ENCODE results near the gene STMP1. TPM values are rescaled to one million over a fixed set of nuclear protein-coding genes. Genes with fewer than 3 reads are reported as not detected.

Gene STMP1
- total RNA-seq, 4 donors from 2014 or later = 15.7 to 18.7 (median 16.5) TPM

- DNase-seq (ENCODE audit: low spot score in 2 of 2) = no peak
- H3K4me3 ChIP-seq (ENCODE audit: low read depth, poor library complexity, severe bottlenecking) = no peak overlapping the region
- intact Hi-C loops (cut with DNase I; ENCODE audit: low total_unique reads) = no loop called here
- 75 to 84% methylated on average over 9 of the region's 9 CpGs for WGBS, 2 donors
- TF ChIP-seq, protein P1, sequence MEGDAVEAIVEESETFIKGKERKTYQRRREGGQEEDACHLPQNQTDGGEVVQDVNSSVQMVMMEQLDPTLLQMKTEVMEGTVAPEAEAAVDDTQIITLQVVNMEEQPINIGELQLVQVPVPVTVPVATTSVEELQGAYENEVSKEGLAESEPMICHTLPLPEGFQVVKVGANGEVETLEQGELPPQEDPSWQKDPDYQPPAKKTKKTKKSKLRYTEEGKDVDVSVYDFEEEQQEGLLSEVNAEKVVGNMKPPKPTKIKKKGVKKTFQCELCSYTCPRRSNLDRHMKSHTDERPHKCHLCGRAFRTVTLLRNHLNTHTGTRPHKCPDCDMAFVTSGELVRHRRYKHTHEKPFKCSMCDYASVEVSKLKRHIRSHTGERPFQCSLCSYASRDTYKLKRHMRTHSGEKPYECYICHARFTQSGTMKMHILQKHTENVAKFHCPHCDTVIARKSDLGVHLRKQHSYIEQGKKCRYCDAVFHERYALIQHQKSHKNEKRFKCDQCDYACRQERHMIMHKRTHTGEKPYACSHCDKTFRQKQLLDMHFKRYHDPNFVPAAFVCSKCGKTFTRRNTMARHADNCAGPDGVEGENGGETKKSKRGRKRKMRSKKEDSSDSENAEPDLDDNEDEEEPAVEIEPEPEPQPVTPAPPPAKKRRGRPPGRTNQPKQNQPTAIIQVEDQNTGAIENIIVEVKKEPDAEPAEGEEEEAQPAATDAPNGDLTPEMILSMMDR (IDR thresholded peaks at IDR 0.05) = no peak
- no peak for TF ChIP-seq POLR2A (IDR thresholded peaks at IDR 0.05)
These were observed 3.0 kb upstream of the STMP1 start for GRCh38 chr7:135659159-135659846.

- TF ChIP-seq, protein P1 (IDR thresholded peaks at IDR 0.05) = no peak
- no peak for TF ChIP-seq POLR2A (IDR thresholded peaks at IDR 0.05)
- DNase-seq (ENCODE audit: low spot score in 2 of 2) = no peak
These were observed 797 bp upstream of the STMP1 start for GRCh38 chr7:135661311-135662122.

DNA sequence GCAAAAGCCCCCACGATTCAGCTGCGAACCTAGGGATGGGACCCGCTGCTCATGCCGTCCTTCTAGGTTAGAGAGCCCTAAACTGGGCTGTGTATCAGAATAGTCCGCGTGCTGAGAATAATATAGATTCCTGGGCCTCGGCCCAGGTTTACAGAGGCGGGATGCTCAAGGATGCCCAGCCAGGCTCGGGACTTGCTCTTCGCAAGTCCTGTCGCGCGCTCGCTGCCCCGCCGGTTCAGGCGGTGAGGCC lies 266 bp upstream of the STMP1 start:
- intact Hi-C loops (cut with DNase I; ENCODE audit: low total_unique reads) = no loop called here
- DNase-seq (ENCODE audit: low spot score in 2 of 2) = no peak
- H3K4me3 ChIP-seq (ENCODE audit: low read depth, poor library complexity, severe bottlenecking) = peak overlapping the region; percentile 23
- WGBS, 2 donors = 16 to 21% methylated on average over 8 to 9 of the region's 17 CpGs
- TF ChIP-seq, protein P1 (IDR thresholded peaks at IDR 0.05) = peak in 1 of 3 donors; percentile 76
- TF ChIP-seq POLR2A (IDR thresholded peaks at IDR 0.05) = no peak

More at GRCh38 chr7:135661311-135662122, 797 bp upstream of the STMP1 start:
- intact Hi-C loops (cut with DNase I; ENCODE audit: low total_unique reads) = no loop called here
- H3K4me3 ChIP-seq (ENCODE audit: low read depth, poor library complexity, severe bottlenecking) = peak overlapping the region; percentile 23
- 58 to 62% methylated on average over 14 of the region's 14 CpGs for WGBS, 2 donors

DNA sequence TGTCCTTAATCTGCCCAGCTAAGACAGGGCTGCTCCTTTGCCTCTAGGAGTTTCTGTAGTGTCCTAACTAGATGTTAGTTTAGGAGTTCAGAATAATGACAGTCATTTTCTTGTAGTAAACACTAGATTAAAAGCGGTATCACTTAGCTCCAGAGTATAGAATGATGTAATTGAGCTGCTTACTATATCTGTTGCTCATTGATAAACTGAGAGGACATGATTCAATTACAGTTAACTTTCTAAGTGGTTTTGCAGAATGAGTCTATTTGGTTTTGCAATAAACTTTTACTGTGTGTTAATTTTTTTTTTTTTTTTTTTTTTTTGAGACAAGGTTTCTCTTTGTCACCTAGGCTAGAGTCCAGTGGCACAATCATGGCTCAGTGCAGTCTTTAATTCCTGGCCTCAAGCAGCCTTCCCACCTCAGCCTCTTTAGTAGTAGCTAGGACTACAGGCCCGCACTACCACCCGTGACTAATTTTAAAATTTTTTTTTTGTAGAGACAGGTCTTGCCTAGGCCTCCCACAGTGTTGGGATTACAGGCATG lies 1.8 kb downstream of the STMP1 start:
- TF ChIP-seq, protein P1 (IDR thresholded peaks at IDR 0.05) = no peak
- no peak for TF ChIP-seq POLR2A (IDR thresholded peaks at IDR 0.05)
- DNase-seq (ENCODE audit: low spot score in 2 of 2) = no peak
- WGBS, 2 donors = 58 to 74% methylated on average over 3 of the region's 3 CpGs
- intact Hi-C loops (cut with DNase I; ENCODE audit: low total_unique reads) = no loop called here
- no peak overlapping the region for H3K4me3 ChIP-seq (ENCODE audit: low read depth, poor library complexity, severe bottlenecking)

DNA sequence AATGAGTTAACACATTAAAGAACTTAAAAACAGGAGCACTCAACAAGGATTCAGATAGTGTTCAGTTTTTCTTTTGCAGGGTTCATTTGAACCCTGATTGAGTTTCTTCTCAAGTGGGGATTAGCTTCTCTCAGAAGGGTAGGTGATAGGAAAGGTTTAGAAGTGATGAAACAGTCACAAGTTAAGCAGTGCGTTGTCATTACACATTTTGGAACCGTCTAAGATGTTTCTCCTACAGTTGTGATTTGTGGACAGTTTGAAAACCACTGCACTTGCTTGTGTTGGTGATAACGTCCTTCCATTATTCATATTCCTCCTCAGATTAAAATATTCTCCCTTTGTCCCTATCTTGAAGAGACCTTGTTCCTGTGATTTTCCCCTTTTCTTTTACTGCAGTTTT lies 2.7 kb downstream of the STMP1 start:
- TF ChIP-seq, protein P1 (IDR thresholded peaks at IDR 0.05) = no peak
- no peak for TF ChIP-seq POLR2A (IDR thresholded peaks at IDR 0.05)
- H3K4me3 ChIP-seq (ENCODE audit: low read depth, poor library complexity, severe bottlenecking) = no peak overlapping the region
- 60 to 68% methylated on average over 3 of the region's 3 CpGs for WGBS, 2 donors
- no peak for DNase-seq (ENCODE audit: low spot score in 2 of 2)
- intact Hi-C loops (cut with DNase I; ENCODE audit: low total_unique reads) = no loop called here

All from lower leg skin (tissue), 4 donors.